DMS79 (cell line): ENCODE data around the gene BMP15.

Source experiments
- DNase-seq: peaks from one replicate; lab custom pipeline; 2025; lab: John Stamatoyannopoulos, UW

BMP15 gene

DNA sequence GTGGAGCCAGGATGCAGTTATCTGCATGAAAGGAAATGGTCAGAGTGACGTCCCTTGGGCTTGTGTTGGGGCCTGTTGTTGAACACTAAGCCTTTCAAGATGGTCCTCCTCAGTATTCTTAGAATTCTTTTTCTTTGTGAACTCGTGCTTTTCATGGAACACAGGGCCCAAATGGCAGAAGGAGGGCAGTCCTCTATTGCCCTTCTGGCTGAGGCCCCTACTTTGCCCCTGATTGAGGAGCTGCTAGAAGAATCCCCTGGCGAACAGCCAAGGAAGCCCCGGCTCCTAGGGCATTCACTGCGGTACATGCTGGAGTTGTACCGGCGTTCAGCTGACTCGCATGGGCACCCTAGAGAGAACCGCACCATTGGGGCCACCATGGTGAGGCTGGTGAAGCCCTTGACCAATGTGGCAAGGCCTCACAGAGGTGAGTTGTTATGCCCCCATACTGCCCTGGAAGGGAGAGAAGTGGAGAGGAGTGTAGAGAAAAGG is at the start of gene BMP15:
Gene BMP15, plus strand, starts transcription at position 51 of the 492 bp plus-strand sequence. Its CDS starts 49 bp downstream, at position 100.
- no peak for DNase-seq

DNA sequence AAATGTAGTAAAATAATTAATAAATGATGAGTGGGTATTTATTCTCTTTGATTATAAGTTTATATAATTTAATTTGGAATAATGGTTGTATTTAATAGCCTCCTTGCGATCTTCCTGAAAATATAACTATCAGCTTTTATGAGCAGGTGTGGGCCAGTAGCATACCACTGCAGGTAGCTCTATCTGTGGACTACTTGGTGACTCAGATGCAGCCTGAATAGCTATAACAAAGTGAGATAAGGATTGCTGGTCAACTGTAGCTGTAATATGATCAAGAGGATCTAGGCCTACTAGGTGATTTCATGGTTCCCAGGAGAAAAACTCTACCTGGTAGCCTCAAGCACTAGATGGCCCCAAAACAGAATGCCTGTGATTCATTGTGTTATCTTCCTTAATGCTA is 47.1 kb upstream of the BMP15 start:
- no peak for DNase-seq

DNA sequence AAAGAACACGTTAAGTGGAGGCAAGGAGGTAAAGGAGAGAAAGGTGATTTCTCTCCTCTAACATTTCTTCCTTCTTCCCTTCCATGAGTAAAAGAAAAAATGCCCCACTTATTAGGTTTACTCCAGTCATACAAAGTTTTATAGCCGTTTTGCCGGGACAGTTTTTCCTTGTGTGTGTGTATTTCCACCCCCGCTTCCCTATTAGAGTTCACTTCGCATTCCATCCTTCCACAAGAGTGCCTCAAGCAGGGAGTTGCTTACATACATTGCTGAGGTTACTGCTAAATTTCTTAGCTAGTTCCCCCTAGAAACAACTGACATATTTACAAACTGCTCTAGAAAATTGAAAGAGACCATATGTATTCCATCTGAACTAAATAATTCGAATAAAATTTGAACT is 45.2 kb upstream of the BMP15 start:
- DNase-seq: no peak

DNA sequence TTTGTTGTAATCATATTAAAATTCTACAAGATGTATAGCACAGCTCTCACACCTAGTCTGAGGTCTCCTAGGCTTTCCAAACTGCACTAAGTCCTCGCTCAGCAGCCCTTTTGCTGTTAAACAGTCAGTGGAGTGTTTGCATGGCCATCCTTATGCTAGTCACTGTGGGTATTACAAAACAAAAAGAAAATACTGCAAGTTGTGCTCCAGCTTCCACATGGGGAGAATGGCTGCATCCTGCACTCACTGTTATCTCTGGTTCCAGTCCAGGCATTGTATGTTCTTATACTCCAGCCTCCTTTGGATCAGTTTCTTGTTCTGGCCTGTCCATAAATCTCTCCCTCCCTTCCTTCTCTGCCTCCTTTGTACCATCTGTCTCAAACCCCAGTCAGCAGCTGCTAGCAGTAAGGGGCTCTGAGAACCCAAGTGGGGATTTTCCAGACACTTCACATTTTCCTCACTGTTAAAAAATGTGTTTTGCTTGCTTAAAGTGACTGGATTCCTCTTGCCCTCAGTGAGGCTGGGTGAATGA is 38.5 kb upstream of the BMP15 start:
- DNase-seq: no peak

DNA sequence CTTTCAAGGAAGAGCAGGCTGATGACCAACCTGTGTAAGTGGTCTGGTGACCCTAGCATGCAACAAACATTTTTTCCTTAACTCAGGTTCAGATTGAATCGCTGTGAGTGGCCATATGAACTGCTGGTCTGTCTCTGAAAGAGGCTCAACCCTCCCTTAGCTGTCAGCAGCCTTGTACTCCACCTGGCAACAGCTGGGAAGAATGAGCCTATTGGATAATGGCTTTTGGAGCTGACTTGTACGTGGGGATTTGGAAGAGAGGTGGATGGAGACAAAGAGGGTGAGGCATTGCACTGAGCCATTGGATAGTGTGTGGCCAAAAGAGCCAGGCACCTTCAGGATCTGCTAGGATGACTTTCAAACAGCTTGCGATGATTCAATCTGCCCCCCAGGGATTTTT is 35.7 kb upstream of the BMP15 start:
- no peak for DNase-seq

DNA sequence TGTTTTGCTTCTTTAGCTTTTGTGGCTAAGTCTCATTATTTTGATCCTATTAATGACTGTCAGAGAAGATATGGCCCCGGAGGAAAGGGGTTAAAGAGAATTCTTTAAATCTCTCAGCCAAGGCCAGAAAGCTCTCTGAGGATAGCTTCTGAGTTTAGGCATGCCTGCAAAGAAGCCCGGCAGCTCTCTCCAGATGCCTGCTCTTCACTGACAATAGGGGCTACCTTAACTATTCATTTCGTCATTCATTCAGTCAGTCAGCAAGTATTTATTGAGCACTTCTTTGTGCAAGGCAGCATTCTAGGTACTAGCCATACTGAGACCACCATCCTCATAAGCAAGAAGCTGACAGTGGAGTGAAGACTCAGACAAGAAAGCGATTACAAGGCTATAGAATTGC is 34.0 kb upstream of the BMP15 start:
- no peak for DNase-seq

DNA sequence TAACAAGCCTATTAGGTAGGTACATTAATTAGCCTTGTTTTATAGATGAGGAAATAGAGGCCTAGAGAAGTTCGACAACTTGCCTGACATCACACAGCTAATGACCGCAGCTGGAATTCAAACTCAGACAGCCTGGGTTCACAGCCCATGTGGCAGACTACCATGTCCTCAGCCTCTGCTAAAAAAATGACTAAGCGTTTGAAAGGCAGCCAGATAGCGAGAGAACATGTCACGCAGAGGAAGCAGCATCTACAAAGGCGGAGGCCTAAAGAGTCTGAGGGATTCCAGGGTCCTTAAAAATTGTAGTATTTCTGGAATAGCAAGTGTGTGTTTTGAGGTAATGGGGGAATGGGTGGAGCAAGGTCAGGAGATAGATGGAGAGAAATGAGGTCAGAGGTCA is 33.2 kb upstream of the BMP15 start:
- no peak for DNase-seq

DNA sequence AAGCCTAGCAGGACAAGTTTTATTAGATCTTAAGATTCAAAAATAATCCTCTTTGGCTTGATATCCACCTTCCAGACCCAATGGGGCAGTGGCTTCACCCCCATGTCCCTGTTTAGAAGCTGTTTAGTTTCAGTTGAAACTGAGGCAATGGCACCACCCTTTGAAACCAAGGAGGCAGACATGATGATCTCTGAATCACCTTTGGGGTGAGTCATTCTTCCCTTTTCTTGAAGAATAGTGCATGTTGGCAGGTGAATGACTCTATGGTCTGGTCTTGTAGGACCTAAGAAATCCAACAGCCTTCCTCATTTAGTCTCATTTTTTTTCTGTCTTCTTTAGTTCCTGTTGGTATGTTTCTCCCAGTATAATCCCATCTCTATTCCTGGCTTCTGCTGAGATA is 29.5 kb upstream of the BMP15 start:
- no peak for DNase-seq

DNA sequence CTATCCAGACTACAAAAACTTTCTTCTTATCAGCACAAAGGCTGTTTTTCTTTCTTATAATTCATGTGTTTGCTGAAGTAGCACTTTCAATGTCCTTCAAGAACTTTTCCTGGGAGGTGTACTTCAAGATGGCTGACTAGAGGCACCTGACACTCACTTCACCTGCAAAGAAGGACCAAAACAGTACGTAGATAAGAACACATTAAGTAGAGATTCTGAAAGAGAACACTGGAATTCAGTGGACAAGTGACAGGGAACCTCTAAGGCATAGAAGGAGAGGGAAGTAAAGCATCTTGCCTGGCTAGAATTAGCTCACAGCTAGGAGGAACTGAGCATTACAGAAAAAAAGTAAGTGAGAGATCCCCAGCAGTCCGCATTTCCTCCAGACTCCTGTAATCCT is 21.7 kb upstream of the BMP15 start:
- no peak for DNase-seq

DNA sequence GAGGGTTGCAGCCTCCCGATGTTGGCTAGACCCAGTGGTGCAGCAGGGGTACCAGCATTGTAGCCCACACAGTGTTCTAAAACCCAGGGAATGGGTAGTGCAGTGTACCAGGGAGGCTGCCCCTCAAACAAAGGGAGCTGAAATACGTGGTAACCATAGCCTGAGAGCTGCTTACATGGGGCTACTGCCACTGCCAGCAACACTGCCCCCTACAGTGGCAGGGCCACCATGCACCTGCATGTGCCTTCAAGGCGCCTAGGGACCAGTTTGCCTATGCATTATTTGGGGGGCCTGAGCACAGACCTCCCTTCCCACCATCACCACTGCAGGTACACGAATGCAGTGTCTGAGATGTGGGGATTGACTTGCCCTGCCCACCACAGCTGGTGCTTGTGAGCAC is 21.0 kb upstream of the BMP15 start:
- DNase-seq: no peak

DNA sequence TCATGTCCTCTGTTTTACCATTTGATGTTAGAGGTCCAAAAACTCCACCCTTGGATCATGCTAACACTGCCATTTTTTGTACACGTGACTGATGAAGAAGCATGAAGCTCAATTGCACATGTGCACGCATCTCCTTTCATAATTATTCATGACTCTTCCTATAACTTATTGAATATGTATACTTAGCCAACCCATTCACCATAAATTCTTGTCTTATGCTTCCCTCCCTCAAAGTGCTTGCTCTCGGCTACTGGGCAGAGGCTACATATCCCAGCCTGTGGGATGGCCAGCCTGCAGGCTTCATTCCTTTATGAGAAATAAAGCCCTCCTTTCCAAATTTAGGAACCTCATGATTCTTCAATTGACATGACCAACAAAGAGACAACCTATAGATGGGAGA is 17.5 kb upstream of the BMP15 start:
- no peak for DNase-seq

DNA sequence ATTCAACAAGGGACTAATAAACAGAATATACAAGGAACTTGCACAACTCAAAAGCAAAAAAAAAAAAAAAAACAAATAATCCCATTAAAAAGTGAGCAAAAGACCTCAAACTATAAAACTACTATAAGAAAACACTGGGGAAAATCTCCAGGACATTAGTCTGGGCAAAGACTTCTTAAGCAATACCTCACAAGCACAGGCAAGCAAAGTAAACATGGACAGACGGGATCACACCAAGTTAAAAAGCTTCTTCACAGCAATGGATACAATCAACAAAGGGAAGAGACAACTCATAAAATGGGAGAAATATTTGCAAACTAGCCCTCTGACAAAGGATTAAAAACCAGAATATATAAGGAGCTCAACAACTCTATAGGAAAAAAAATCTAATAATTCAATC is 17.1 kb upstream of the BMP15 start:
- DNase-seq: no peak

DNA sequence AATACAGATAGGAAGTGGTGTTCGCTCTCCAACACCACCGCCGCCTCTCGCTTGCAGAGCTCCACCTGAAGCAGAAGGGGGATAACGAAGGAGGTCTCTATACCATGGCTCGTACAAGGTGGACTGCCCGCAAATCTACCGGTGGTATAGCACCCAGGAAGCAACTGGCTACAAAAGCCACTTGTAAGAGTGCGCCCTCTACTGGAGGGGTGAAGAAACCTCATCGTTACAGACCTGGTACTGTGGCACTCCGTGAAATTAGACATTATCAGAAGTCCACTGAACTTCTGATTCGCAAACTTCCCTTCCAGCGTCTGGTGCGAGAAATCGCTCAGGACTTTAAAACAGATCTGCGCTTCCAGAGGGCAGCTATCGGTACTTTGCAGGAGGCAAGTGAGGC is 5.2 kb upstream of the BMP15 start:
- DNase-seq: no peak

DNA sequence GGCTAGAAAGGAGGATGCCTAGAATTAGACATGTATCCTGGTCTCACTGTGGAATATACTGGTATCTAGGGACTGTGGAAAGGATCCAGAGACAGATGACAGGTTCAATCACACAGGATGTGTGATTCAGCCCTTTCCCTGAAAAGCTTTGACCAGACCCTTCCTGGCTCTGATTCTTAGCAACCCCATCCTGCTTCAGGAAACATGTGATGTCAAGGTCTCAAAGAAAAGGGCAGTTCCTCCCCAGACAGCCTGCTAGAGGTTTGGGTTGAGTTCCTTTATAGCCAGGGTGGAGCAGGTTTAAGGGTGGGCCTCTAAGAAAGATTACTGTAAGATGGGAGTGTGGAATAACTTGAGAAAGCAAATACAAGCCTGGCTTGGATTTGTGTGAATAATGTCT is 3.0 kb downstream of the BMP15 start:
- no peak for DNase-seq

DNA sequence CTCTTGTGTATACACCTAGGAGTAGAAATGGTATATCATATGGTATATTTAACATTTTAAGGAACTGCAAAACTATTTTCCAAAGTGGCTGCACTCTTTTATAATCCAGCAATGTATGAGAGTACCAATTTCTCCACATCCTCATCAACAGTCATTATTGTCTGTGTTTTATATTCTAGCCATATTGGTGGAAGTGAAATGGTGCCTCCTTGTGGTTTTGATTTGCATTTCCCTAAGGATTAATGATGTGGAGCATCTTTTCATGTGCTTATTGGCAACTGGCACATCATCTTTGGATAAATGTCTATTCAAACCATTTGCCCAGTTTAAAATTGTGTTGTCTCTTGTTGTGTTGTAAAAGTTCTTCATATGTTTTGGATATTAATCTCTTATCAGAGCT is 9.6 kb downstream of the BMP15 start:
- no peak for DNase-seq

DNA sequence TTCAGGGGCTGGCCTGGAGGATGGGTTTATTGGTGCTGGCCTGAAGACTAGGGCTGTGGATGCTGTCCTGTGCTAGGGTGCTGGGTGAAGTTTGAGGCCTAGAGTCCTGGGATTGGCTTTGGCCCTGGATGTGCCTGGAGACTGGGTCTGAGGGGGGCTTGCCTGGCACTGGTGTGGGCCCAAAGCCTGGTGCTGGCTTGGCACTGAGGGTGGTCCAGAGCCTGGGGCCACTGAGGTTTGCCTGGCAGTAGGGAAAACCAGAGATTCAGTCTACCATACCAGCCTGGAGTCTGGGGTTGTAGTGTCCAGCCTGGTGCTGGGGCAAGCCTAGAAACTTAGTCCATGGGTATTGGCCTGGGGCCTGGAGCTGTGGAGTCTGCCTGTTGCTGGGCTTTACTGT is 16.6 kb downstream of the BMP15 start:
- no peak for DNase-seq

DNA sequence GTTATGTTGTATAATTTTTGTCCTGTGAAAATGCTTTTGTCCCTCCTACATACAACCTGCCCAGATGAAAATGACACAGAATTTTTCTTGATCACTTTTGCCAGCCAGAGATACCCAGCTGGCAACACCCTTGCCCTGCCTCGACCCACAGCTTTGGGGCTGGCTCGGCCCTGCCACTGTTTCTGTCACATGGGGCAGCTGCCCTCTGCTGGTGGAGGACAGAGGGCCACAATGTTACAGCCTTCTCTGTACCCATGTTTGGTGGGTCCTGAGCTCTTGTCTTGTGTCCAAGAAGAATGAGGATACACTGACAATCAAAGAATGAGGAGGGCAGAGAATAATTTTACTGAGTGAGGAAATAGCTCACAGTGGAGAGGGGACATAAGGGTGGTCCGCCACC is 31.1 kb downstream of the BMP15 start:
- DNase-seq: no peak

DNA sequence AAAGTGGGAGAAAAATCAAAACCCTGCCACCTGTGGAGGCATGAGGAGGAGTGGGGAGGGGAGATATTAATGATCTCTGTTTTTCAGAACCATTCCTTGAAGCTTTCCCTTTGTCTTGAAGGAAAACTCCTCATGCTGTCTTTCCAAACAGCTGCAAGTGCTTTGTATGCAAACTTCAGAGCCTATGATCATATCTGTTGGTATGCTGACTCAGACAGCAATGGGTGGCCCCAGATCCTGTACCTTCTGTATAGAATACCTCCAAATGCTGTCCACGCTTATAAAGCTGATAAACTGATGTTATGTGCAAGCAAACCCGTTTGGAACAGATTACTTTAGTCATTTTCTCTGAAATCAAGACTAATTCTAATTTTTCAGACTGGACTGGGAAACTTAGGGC is 31.9 kb downstream of the BMP15 start:
- DNase-seq: no peak

DNA sequence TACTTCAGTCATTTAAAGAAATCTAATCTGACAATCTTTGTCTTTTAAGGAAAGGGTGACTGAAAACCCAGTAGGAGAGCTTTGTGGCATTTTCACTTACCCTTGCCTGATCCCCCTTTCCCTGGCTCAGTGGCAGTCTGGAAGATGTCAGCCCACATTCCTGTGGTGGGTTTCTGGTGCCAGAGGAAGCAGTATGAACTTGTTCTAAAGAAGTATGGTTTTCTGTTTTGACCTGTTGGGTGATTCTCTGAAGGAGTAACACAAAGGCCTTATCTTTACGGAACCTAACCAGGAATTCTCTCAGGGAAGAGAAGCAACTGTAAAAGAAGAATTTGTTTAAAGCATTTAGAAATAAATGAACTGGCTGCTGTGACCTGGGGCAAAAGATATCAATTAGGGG is 41.9 kb downstream of the BMP15 start:
- no peak for DNase-seq

DNA sequence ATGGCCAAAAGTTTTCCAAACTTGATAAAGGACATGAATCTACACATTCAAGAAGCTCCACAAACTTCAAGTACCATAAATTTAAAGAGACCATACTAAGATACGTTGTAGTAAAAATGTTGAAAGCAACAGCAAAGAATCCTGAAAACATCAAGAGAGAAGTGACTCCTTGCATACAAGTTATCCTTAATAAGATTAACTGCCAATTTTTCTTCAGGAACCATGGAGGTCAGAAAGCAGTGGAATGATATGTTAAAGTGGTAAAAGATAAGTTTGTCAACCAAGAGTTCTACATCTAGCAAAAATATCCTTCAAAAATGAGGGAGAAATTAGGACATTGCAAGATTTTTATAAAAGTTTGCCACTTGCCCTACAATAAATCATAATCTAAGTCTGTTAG is 43.3 kb downstream of the BMP15 start:
- DNase-seq: no peak

DNA sequence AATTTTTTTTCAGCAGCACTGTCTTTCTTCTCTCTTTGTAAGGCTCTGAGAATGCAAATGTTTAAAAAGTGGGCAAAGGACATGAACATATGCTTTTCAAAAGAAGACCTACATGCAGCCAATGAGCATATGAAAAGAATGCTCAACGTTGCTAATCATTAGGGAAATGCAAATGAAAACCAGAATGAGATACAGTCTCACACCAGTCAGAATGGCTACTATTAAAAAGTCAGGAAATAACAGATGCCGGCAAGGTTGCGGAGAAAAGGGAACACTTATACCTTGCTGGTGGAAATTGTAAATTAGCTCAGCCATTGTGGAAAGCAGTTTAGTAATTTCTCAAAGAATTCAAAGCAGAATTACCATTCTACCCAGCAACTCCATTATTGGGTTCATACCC is 51.6 kb downstream of the BMP15 start:
- no peak for DNase-seq

DNA sequence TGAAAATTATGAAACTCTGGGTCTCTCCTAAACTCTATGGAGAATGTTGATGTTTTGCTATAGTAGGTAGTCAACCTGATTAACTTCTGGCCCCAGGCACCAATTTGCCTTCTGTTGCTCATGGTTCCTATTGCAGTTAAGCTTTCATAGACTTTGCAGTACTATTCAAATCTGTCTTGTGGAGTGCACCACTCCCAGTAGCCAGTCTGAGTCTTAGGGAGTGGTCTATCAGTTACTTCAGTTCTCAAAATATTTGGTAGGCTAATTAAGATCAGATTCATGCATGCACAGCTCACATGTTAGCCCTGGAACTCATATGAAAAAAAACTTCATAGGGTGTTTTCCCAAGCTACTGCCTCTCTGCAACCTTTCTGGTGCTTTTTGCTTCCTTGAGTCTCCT is 53.3 kb downstream of the BMP15 start:
- DNase-seq: no peak
